ENCODE data around the gene FRMD4A. TPM values are rescaled to one million over a fixed set of nuclear protein-coding genes. Genes with fewer than 3 reads are reported as not detected.

Gene FRMD4A
- total and polyA plus RNA-seq, 11 donors: 12.2 to 58.1 (median 28.1) TPM

DNA sequence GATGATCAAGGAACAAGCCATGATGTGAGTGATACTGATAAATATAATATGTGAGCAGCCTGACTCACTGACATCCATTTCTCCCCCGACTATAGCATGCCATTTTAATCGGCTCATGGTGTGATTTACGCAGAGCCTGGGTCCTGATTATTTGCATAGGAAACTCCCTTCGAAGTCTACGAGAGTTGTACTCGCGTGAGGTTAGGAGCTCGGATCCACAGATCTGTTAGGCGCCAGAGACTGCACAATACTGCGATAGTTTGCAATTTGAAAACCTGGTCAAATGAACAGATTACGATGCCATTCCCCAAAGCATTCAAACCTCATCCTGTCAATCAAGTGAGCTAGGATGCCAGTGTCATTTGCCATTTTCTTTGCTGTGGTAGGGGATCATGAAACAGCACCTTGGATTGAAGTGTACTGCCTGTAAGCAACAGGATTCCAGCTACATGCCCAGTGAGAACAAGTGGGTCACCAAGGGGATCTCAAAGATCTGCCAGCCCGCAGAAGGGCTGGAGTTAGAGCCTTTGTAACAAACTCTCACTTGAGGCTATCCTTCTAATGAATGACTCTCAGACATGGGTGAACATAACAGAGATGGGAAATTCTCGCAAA, 158.3 kb downstream of the FRMD4A start:
- Histone ChIP-seq H3K27ac (no peak overlapping the region), H3K9me3 (no peaks in the 10 kb centered on the region), H3K4me3 (no peak overlapping the region), H3K27me3 (peaks cover 0 to 63% (median 25%) of the 10 kb centered on the region in 9 donors), H3K36me3 (no peaks in the 10 kb centered on the region), H3K4me1 (peaks cover 0 to 15% (median 5%) of the 10 kb centered on the region in 12 donors)
- TF ChIP-seq POLR2A (IDR thresholded peaks at IDR 0.05): no peak
- TF ChIP-seq, protein P1, sequence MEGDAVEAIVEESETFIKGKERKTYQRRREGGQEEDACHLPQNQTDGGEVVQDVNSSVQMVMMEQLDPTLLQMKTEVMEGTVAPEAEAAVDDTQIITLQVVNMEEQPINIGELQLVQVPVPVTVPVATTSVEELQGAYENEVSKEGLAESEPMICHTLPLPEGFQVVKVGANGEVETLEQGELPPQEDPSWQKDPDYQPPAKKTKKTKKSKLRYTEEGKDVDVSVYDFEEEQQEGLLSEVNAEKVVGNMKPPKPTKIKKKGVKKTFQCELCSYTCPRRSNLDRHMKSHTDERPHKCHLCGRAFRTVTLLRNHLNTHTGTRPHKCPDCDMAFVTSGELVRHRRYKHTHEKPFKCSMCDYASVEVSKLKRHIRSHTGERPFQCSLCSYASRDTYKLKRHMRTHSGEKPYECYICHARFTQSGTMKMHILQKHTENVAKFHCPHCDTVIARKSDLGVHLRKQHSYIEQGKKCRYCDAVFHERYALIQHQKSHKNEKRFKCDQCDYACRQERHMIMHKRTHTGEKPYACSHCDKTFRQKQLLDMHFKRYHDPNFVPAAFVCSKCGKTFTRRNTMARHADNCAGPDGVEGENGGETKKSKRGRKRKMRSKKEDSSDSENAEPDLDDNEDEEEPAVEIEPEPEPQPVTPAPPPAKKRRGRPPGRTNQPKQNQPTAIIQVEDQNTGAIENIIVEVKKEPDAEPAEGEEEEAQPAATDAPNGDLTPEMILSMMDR (IDR thresholded peaks at IDR 0.05): no peak
- intact Hi-C loops (cut with DNase I): no loop called here
- no peak for DNase-seq
- no peak for ATAC-seq
- WGBS, 4 donors: 89 to 93% (median 90%) methylated on average over 13 of the region's 13 CpGs

DNA sequence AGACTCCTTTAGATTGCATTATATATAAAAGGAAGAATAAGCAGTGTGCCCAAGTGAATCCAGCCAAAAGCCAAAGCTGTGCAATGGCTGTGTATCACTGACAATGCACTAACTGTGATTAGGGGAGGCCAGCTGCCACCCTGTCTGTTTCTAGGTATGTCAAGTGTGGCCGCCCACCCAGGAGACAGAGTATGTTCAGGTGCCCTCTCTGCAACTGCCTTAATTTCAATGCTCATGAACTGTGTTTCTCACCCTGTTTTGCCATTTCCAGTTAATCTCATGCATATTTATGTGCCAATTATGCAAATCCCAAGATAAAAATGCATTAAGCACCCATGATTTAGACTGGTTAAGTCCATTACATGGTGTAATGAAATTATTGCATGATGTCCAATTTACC, 159.4 kb downstream of the FRMD4A start:
- Histone ChIP-seq H3K27me3 (peaks cover 0 to 52% (median 16%) of the 10 kb centered on the region in 9 donors), H3K4me1 (peaks cover 0 to 15% (median 5%) of the 10 kb centered on the region in 12 donors), H3K36me3 (no peaks in the 10 kb centered on the region), H3K27ac (no peak overlapping the region), H3K4me3 (no peak overlapping the region), H3K9me3 (no peaks in the 10 kb centered on the region)
- DNase-seq: no peak
- intact Hi-C loops (cut with DNase I): no loop called here
- no peak for ATAC-seq
- 94 to 100% (median 97%) methylated on average over 1 of the region's 1 CpG for WGBS, 4 donors
- no peak for TF ChIP-seq POLR2A (IDR thresholded peaks at IDR 0.05)
- TF ChIP-seq, protein P1 (IDR thresholded peaks at IDR 0.05): no peak

DNA sequence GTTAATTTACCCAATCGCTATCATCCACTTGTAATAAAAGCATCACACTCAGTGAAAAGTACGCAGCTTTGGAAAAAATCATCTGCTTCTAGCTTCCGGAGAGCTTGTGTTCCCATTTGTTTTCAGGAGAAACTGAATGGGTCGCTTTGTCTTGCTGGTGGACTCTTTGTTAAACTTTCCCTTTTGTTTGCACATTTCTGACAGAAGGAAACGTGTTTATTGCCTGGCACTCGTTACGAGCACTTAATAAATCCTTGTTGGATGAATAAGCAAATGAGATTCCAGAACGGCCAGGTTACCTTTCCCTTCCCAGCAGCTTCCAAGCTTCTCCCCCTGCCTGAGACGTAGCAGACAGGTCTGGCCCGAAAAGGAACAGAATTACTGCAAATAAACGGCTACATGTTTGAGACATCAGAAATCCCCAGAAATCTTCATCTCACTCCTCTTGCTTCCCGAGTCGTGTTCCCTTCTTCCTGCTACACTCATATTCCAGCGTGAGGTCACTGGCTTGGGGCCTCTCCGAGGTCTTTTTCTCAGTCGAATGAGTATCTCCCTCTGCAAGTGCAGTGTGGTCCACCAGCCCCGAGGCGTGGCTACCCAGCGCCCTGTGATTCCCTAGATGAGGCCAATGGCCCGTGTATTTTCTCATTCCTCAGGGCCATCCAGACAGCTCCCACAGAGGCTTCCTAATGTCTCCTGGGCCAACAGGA, 167.2 kb downstream of the FRMD4A start:
- DNase-seq (no peak), ATAC-seq (no peak)
- 72 to 78% (median 77%) methylated on average over 20 of the region's 20 CpGs for WGBS, 4 donors
- Histone ChIP-seq H3K36me3 (no peaks in the 10 kb centered on the region), H3K27ac (no peak overlapping the region), H3K9me3 (no peaks in the 10 kb centered on the region), H3K4me3 (no peak overlapping the region), H3K27me3 (peaks cover 0 to 30% (median 4%) of the 10 kb centered on the region in 9 donors), H3K4me1 (no peaks in the 10 kb centered on the region)
- intact Hi-C loops (cut with DNase I): no loop called here
- no peak for TF ChIP-seq POLR2A (IDR thresholded peaks at IDR 0.05)
- TF ChIP-seq, protein P1 (IDR thresholded peaks at IDR 0.05): no peak

DNA sequence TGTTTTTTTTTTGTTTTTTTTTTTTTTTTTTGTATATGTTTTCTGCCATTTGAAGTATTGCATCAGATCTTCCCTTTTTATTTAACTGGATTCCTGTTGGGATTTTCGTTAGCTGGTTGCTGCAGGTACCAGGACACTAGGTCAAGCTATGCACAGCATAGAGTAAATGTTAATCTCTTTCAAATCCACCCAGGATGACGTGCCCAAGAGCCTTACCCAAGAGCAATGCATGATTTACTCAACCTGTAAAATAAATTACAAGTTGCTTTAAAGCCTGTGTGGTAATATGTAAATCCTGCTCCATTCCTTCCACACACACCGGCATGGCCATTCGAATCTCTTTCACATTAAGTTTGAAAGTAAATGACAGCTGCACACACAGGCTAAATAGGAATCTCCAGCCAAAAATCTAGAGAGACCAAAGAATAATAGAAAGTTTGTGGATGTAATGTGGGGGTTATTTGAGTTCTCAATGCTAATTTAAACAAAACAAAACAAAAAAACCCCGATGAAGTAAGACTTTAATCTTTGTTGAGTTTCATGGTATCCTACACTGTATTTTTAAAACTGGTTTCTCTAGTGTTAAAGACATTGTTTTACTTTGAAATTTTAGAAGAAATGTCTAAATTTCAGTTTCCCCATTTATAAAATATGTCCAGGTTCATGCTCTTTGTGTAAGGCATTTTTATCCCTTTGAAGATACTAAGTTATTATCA, 167.9 kb downstream of the FRMD4A start:
- Histone ChIP-seq H3K36me3 (no peaks in the 10 kb centered on the region), H3K27ac (no peak overlapping the region), H3K27me3 (peaks cover 0 to 29% (median 5%) of the 10 kb centered on the region in 9 donors), H3K4me1 (no peaks in the 10 kb centered on the region), H3K4me3 (no peak overlapping the region), H3K9me3 (no peaks in the 10 kb centered on the region)
- no peak for TF ChIP-seq POLR2A (IDR thresholded peaks at IDR 0.05)
- TF ChIP-seq, protein P1 (IDR thresholded peaks at IDR 0.05): no peak
- ATAC-seq (no peak), DNase-seq (no peak)
- intact Hi-C loops (cut with DNase I): no loop called here
- 70 to 81% (median 71%) methylated on average over 5 of the region's 5 CpGs for WGBS, 4 donors

Data from heart left ventricle (tissue), 16 donors.